GM18519 (cell line): ENCODE results near the gene MON2.

Experiments
- ATAC-seq: cut with Tn5 transposase; IDR thresholded peaks from one replicate; pipeline ENCODE4 v1.9.1; 2021; ENCODE audit warnings: mild to moderate bottlenecking, moderate library complexity; ENCODE audit not compliant: unreplicated experiment, low FRiP score

The MON2 gene

DNA sequence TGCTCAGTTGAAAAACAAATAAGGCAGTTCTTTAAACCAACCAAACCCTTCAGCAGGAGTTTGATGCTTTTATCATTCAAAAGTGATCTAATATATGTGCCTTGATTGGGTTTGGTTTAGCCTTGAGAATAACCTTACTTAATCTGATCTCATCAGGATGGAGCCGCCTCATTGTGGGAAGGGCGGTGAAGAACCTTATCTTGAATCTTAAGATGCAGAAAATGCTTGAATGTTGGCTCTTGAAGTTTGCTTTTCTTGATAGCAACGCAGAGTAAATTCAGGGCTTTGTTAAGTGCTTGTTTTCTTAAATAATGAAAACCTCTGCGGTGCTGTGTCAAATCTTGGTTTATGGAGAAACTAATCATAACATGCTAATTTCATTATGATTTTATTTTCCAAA, 138.2 kb downstream of the MON2 start:
- ATAC-seq = no peak

DNA sequence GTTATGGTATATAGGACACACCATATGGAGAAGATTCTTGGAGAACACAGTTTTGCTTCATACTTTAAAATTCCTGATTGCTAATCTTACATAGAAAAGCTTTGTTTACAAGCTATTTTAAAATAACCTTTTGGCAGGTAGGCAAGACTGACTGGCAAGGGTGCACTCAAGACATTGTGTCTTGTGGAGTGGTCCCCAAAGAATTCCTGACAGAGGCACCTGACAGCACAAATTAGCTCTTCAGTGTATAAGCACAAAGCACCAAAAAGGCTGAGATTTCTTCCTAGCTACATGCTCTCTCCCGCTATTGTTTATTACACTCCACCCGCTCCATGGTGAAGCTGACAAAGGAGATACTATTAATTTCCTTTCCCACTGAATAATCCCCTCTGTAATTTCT, 139.4 kb downstream of the MON2 start:
- ATAC-seq = no peak

DNA sequence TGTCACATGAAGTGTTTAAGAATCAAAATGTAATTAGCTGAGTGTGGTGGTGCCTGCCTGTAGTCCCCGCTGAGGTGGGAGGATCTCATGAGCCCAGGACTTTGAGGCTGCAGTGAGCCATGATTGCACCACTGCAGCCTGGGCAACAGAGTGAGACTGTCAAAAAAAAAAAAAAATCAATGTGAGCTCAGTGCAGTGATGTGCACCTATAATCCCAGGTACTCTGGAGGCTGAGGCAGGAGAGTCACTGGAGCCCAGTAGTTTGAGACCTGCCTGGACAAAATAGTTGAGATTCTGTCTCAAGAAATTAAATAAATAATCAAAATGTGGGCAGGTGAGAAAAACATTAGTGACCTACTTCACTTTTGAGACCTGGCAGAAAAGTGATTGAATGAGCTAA, 140.0 kb downstream of the MON2 start:
- ATAC-seq = no peak

DNA sequence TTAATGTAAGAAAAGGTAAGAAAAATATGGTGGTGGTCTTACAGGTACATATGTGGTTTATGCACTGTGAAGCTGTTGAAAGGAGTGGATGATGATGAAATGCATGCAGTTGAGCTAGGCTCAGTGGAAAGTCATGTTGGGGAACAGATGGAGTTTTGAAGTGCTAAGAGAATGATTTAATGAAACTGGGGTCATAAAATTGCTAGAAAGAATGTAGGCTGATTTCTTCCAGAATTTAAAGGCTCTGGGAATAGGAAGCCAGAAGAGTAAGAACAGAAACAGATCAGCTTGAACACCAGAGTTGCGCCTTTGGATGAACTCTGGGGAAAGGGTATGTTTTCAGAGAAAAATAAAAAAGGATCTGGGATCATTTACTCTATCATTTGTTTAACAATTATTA, 146.5 kb downstream of the MON2 start:
- no peak for ATAC-seq

DNA sequence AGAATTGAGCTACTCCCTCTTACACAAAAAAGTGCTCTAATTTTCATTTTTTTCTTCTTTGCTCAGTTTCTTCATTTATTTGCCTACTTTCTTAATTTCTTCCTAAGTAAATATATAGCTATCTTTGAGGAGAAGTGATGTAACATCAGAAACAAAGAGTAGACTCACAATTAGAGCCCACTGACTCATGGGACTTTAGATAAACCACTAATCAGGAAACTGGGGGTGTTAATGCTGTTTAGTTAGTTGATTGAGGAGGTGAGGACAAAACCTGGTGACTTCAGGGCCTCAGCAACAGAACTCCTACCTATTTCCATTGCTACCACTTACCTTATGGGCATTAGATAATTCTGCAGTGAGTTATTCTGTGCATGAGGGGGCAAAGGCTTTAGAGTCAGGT, 151.7 kb downstream of the MON2 start:
- ATAC-seq = no peak

DNA sequence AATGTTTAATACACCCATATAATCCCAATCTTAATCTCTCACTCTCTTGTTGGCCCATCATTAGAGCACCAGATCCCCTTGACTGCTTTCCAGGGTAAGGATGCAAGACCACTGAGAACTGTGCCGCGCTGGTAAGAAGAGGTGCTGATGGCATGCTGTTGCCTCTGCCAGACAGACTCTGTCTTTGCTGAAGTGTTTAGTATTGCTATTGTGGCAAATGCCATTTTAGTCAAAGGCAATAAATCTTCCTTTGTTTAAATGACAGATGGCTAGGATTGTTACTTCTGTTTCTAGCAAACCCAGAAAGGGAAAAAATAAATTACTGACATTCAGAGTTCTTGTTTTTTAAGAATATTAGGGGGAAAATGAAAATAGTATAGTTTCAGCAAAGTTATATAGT, 152.3 kb downstream of the MON2 start:
- ATAC-seq = no peak

DNA sequence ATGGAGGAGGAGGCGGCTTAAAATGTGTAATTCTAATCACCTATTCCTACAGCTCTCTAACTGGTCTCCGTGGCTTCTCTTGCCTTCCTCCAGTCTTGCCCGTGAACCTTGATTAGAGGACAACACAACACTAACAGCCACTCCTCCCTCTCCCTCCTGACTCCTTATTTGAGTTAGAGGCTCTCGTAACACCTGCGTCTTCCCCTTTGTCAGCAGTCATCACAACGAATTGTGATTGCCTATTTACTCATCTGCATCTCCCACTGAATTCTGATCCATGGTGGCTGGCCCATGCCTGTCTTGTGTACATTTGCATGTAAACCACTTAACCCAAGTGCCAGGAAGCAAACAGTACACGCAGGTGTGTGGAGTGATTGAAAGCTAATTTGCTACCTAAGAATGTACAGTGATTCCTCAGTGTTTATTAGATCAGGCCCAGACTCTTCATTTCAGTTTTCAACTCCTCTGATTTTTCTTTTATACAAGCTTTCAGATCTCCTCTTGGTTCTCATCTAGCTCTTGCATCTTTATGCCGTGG, 154.5 kb downstream of the MON2 start:
- ATAC-seq = no peak

DNA sequence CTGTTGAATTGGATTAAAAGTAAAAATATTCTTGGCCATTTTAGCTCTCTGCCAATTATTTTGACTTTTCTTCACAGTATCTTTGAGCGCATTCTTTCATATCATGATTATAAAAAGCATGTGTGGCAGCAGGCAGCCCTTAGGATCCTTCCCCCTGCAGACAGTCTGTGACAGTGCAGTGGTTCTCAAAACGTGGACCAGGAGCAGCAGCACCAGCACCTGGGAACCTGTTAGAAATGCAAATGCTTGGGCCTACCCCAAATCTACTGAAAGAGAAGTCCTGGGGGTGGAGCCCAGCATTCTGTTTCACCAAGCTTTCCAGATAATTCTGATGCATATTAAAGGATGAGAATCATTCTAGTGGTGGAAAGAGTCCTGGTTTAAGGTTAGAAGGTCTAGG, 155.6 kb downstream of the MON2 start:
- no peak for ATAC-seq

DNA sequence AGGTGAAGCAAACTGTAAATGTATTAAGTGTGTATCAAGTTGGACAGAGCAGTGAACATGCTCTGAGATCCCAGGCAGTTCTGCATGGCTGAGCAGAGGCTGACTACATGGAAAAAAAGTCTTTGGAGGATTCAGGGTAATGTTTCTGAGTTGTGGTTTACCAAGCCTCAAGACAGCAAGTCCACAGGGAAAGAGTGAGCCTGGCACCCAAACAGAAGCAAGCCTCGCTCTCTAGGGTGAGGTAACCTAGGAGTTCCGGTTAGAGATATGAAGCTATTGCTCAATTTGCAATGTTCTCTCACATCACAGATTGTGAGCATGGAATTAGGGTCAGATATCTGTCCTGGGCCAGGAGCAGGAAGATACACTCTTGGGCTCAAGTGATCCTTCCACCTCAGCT, 158.6 kb downstream of the MON2 start:
- ATAC-seq = no peak

DNA sequence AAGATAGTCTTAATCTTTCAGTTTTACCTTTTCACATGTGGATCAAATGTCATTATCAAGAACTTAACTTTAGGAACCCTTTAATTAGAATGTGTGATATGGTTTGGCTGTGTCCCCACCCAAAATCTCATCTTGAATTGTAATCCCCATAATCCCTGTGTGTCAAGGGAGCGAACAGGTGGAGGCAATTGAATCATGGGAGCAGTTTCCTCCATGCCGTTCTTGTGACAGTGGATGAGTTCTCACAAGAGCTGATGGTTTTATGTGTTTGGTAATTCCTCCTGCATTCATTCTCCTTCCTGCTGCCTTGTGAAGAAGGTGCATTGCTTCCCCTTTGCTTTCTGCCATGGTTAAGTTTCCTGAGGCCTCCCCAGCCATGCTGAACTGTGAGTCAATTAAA, 160.6 kb downstream of the MON2 start:
- ATAC-seq = no peak

DNA sequence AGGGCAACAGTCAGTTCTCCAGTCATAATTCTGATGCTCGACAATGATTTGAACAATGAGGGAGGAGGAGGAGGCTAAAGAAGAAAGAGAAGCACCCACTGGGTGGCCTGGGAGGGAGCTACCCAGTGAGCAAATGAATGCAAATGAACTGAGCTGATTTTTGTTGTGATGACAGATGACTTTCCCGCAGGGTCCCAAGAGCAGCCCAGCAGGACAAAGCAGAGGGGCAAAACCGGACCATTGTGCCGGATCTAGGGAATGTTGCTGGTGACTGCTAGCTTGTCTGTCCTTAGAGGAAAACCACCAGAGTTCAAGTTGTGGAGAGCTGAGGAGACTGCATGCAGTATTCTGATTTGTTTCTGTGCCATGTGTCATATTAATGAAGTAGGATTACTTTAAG, 162.8 kb downstream of the MON2 start:
- no peak for ATAC-seq

DNA sequence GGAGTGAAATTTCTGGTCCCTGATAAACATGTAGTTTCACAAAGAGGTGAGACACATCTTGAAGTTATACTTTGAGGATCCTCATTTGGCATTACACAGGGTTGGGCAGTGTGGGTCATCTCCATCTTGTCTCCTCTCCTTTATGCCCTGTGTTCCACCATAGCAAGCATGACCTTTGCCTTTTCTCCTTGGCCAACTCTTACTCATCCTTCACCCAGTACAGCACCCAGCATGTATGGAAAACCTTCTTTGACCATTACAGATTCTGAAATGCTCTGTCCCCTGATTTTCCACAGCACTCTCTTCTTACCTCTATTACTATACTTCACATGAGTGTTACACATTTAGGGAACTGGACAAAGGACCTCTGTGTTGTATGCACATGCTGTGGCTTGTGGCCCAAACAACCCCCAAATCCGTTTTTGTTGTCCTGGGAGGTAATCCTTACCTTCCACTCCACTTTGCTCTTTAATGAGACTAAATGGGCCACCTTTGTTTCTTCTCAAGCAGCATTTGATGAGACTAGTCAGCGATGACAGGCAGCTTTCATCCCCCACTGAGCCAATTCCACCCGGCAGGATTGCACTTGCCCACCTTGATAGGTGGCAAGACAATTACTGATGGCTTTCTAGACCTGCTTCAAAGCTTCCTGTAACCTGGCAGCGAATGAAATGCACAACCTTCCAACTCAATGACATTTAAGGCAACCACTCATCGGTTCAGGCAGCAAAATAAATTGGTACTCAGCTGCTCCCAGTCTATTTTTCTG, 163.5 kb downstream of the MON2 start:
- no peak for ATAC-seq

DNA sequence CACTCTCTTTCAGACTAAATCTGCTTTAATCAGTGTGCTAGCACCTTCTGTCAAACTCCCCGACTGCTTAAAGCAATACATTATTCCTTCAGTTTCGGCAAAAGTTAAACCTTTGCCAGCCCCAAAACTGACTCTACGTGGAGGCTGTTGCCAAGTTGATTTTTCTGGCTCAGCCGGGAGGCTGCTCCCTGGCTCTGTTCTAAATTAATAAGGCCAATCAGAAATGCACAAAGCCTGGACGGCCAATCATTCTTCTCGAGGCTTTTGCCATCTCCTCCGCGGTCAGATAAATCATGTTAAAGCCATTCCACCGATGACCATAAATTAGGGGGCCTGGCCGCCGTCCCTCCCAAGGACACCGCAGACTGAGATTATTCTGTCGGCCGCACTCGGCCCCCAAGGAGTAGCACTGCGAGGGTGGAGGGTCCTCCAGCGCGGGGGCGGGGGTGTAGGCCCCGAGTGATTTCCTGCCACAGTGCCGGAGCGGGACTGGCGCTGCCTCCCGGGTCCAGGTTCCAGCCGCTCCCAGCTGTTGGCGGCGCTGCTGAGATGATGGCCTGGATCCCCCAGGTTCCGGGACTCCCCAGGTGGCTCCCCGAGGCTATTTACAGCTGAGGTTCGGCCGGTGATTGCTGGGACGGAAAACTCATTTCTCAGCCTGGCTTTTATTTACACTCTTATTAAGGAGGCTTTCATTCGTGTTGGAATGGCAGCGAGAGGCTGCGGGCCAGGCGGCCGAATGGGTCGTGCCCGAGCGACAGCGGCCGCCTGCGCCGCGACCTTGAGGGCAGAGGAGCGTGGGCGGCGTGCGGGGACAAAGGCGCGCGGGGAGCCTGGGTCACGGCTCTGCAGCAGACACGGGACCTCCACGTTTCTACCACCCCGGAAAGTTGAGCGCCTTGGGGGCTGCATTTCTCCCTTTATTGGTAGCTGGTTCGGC, 165.1 kb downstream of the MON2 start:
- ATAC-seq = no peak

DNA sequence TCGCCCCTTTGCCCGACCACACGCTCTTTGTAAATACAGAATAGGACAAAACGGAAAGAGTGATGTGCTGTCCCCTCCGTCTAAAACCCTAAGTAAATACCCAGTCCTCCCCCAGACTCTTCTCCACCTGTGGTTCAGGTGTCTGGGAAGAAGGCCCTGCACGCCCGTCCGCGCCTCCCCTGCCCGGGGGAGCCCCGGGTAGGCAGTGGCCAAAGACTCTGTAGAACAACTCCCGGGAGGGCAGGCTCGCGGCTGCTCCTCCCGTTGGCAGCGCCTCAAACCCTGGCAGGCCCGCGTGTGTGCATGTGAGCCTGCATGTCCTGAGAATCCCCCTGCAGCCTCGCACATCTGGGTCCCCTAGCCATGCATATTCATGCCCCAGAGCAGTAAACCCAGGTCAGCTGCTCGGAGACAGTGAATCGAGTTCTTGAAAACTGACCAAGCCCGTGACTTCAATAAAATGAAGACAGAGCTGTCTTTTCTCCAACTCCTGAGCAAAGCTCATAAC, 165.8 kb downstream of the MON2 start:
- ATAC-seq = no peak

DNA sequence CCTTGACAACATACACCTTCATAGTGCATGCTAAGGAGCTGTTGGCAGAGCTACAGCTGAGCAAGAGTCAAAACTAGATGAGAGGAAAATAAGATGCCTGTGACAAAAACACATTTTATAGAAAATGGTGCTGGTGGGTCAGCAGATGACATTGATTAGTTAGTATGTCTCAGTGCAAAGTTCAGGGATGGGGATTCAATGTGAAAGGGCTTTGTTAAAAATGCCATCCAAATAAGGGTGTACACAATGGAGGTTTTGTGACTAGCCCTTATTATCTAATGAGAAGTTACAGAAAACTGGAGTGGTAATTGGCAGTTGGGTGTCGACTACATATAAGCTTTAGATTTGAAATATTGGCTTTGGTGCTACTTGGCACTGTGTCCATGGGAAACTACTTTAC, 169.0 kb downstream of the MON2 start:
- no peak for ATAC-seq

DNA sequence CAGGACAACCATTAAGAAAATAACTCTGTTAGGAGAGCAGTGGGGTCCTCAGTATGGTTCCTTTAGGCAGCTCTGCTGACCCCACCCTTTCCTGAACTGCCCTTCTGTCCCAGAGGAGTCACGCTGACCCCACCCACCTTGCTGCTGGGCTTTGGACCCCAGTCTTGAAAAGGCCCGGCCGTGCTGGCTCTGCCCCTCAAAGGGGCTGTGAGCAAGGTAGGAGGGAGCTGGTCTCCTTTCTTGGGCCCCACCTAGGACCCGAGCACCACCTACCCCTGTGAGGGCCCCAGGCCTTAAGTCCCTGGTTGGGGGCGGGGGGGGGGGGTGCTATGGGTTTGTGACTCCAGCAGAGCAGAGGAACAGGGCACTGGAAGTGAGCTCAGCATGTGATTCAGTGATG, 171.1 kb downstream of the MON2 start:
- ATAC-seq = no peak

DNA sequence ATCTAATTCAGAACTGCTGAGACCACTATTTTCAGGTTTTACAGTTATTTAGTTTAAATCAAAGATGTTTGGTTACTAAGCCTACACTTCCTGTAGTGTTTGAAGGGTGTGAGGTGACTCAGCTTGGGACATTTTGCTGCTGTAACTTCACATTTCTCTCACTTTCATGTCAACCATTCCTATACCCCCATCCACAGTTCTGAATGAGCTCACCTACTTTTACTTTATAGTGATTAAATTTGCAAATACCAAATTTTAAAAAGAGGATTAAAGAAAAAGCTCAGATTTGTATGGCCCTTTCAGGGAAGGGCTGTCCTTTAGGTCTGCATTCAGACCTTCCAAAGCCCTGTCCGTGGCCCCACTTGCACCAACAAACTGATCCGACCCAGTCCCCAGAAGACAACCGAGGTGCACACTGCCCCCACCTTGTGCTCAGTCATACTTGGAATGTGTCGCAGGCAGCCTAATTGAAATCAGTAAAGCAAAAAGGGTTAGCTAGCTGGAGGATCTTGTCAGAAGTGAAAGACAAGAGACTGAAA, 174.4 kb downstream of the MON2 start:
- peak; percentile 92 for ATAC-seq

DNA sequence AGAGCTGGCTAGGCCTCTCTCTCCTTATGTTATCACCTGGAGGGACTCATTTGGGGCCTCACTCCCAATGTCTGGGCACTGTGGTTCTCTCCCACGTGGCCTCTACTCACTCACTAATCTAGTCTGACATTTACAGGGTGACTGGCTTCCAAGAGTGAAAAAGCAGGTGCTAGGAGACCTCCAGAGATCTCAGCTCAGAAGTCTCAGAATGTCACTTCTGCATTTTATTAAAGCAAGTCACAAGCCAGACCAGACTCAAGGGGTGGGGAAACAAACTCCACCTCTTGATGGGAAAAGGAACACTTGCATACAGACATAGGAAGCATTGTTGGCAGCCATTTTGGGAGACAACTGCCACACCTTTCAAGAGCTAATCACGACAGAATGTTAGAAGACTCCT, 175.9 kb downstream of the MON2 start:
- ATAC-seq = no peak

DNA sequence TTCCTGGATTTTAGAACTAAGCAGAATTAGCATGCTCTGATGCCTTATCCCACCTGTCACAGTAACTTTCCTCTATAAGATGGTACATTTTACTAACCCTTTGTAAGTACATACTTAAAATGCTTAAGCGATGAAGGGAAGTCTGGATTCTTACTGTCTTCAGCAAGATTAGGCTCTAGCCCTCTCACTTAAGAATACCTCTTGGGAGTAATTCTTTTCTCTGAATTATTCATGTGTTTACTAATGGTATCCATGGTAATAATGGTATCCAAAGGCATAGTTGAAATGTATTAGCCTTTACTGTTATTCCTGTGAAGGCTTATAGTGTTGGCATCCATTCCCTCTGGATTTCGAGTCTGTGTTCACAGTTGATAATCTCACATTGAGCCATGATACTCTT, 176.9 kb downstream of the MON2 start:
- ATAC-seq = no peak

DNA sequence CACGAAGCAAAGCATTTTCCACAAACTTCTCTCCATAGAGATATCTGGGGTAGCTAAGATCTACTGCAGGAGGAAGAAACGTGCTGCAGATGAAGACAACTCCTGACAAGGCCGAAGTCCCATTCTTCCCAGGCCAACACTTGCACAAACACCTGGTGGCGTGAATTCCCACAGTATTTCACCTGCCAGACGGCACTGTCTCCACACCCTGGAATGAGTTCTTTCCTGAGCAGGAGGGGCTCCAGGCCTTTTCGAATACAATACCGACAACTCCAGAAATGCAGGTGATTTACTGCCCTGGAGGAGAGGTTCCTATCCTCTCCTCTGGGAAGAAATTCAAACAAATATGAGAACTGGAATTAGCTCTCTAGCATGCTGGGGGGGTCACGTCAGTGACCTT, 179.9 kb downstream of the MON2 start:
- no peak for ATAC-seq

DNA sequence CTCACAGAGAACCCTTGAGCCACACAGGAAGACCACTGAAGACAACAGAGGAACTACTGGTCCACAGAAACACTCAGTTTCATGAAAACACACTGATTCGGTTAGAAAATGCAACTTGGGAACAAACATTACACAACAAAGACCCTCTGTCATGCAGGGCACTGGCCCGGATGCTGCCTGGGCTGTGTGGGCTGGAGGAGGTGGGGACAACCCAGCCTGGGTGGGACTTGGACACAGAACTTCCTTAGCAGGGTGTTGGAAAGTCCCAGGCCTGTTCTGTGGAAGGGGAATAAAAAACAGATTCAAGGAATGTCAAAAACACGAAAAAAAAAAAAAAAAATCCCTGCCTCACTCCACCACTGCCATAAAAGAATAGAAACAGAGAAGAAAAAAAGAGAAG, 181.0 kb downstream of the MON2 start:
- ATAC-seq = no peak
